DMS79 treated with DMSO at 0.1 percent for 48 hours (cell line): ENCODE results near the gene UQCRH.
"Not testable (repeated sequence)": the region's sequence is repeated elsewhere in the genome, so short reads cannot be mapped to it uniquely, and the experiment has no call there.

Source experiments
- DNase-seq: peaks from one replicate; lab custom pipeline; 2025; lab: John Stamatoyannopoulos, UW

UQCRH gene

DNA sequence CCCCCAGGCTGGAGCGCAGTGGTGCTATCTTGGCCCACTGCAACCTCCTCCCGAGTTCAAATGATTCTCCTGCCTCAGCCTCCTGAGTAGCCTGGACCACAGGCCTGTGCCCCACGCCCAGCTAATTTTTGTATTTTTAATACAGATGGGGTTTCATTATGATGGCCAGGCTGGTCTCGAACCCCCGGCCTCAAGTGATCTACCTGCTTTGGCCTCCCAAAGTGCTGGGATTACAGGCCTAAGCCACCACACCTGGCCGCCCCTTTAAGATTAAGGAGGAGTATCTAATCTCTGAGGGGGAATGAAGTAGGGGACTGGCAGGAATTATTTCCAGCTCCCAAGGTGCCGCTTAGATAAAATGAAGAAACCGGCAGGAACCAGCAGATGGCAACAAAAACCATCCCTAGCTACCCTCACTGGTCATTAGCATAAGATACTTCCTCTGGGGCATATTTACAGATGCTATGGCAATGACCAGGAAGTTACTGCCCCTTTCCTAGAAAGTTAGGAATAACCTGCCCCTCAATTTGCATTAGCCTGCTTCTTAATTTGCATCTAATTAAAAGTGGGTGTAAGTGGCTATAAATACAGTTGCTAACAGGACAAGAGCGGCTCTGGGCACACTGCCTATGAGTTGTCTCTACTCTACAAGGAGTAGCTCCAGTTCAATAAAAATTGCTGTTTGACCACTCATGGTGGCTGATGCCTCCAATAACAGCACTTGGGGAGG, 30.0 kb downstream of the UQCRH start:
- DNase-seq: no peak

DNA sequence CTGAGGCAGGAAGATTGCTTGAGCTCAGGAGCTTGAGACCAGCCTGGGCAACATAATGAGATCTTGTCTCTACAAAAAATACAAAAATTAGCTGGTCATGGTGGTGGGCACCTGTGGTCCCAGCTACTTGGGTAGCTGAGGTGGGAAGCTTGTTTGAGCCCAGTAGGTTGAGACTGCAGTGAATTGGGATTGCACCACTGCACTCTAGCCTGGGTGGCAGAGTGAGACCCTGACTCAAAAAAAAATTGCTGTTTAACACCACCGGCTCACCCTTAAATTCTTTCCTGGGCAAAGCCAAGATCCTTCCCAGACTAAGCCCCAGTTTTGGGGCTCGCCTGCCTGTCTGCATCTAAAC, 30.5 kb downstream of the UQCRH start:
- no peak for DNase-seq

DNA sequence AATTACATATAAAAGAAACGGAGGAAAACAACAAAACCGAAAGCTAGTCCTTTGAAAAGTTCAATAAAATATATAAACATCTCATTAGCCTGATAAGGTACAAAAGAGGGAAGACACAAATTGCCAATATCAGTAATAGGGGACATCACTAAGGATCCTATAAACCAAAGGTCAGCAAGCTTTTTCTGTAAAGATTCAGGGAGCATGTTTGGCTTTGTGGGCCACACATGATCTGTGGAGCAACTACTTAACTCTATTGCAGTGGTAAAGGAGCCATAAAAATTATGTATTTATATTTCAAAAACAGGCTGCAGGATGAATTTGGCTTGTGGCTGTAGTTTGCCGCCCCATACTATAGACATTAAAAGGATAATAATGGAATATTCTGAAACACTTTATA, 31.6 kb downstream of the UQCRH start:
- no peak for DNase-seq

DNA sequence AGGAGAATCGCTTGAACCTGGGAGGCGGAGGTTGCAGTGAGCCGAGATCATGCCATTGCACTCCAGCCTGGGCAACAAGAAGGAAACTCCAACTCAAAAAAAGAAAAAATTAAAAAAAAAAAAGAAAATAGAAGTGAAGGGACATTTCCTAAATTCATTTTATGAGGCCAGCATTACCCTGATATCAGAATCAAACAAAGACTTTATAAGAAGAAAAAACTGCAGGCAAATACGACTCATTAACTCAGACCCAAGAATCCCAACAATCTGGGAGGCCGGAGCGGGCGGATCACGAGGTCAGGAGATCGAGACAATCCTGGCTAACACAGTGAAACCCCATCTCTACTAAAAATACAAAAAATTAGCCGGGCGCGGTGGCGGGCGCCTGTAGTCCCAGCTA, 33.9 kb downstream of the UQCRH start:
- DNase-seq: not testable (repeated sequence)

DNA sequence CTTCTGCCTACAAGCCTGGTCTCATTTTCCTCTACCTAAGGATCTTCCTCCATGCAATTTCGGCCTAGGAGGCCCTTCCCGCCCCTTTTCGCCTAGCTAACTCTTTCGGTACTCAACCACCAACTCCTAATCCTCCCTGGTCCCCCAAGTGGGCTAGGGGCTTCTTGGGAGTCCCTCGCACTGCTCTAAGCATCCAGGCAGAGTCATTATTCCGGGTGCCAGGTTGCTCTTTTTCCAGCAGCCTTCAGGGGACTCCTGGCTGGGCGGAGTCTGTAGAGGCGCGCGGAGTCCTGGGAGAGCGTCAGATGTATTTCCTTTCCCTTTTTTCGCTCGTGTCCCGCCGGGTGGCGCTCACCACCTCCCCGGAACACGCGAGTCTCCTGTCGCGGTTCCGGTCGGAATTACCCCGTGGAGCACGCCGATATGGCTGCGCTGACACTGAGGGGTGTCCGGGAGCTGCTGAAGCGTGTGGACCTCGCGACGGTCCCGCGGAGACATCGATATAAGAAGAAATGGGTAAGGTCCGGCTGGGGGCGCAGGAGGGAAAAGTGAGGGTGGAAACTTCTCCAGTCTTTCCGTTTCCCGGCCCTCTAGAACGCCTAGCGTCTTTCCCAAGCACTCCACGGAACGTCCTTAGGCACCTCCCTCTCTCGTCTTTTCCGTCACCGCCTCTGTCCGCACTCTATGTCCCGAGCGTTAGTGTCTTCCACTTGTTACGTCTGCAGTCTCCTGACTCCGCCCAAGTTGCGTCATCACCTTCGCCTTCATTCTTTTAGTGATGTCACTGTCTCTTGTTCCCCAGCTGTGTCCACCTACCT, 37.1 kb downstream of the UQCRH start, which contains the start of gene NSUN4:
NSUN4 (plus strand) TSS at position 404 of the 818 bp plus-strand sequence; CDS start at position 424, 20 bp downstream.
- DNase-seq: peak; percentile 96

DNA sequence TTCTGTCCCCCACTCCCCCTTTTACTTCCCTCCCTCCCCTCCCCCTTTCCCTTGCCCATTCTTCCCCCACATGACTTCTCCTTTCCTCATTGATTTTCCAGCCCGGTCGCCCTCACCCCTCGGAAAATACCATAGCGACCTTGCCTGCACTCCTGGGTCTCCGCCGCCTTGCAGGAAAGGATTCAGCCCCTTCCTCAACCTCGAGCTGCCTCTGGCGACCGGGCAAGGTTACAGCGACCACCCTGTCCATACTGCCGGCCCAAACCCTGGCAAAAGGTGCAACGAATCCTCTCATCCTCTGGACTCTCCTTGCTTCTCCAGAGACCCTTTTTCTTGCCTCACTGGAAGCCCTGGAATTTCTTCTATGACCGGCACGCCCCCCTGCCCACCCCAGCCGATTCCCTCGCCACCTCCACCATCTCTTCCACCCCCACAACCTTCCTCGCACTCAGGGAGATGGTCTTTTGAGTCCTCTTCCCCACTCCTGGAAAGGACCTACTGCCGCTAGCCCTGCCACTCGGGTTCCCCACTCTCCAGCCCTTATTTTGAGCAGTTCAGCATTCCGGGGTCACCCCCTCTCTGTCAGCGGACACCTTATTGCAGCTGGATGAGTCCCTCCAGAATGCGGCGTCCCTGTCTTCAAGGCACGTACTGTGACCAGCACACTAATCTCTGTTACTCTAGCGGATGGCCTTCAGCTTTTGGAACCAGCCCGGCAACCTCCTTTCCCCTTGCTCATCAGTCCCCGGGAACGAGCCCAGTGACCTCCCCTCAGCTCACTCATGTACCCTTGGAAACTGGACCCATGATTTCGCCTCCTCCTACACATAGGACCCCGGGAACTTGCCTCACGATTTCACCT, 38.0 kb downstream of the UQCRH start:
- no peak for DNase-seq

DNA sequence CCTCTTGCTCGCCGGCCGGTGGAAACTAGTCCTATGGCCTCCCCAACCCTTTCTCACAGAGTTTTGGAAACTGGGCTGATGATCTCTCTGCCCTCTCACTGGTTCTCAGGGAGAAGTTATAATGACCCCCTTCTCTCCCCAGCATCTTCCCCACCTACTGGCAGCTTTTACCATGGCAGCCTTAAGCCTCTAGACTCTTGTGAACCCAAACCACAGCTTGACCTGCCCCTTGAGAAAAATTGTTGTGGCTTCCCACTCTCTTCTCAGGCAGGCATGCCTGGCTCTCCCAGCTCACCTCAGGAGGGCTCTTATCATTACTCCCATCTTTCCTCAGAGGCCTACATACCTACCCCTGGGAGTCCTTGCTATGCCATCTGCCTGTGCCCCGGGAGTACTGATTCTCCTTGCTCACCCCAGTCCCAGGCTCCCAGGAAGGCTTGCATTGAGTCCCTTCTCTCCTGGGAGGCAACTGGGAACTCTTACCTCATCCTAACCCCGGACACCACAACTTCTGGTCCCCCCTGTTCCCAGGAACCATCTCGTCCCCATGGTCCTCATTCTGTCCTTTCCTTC, 38.7 kb downstream of the UQCRH start:
- peak; percentile 11 for DNase-seq

DNA sequence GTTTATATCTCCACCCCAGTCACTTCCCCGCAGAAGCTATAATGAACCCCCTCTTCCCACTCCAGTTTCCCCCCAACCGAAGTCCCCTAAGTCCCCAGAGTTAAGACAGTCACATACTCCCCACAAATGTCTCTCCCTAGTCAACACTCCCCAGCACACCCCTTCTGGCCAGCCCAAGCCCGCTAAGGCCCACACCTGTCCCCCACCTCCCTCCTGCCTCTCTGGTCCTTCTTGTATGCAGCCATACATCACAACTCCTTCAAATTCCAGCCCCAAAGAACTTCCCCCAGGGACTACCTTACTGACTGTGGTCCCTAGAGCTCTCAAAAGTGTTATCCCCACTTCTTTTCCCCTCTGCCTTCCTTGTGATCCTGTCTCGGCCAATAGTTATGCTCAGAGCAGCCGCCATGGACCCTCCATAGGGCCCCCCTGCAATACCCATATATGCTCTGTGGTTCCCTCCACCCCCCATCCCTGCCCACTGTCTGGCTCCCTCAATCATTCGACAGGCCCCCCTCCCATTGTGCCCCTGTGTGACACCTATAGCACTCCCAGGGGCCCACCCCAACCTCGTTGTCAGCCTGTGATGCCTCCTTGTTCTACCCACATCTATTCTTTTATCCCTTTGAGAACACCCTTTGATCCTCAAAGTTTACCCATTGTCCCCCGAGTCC, 39.3 kb downstream of the UQCRH start:
- no peak for DNase-seq

DNA sequence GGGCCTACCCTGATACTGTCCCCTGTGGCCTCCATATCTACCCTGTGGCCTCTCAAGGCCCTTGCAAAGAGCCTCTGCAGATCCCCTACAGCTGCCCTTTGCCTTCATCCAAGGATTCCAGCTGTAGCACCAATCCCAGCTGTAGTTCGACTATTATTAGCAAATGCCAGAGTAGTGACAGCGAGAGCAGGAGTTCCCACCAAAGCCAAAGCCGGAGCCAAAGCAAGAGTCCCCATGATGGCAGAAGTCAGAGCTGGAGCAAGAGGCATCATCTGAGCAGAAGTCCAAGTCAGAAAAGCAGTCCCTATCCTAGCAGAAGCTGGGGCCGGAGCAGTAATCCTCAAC, 39.8 kb downstream of the UQCRH start:
- no peak for DNase-seq

DNA sequence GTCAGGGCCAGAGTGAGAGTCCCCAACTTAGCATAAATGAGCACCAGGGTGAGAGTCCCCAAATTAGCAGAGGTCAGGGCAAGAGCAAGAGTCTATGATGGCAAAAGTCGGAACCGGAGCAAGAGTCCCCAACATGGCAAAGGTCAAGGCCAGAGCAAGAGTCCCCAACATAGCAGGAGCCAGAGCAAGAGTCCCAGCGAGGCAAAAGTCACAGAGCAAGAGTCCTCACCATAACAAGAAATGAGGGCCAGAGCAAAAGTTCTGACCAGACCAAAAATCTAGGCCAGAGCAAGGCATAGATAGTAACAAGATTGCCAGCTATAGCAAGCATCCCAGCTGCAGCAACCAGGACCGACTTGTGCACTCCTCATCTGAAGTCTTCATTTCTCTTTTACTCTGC, 40.2 kb downstream of the UQCRH start:
- DNase-seq: no peak

DNA sequence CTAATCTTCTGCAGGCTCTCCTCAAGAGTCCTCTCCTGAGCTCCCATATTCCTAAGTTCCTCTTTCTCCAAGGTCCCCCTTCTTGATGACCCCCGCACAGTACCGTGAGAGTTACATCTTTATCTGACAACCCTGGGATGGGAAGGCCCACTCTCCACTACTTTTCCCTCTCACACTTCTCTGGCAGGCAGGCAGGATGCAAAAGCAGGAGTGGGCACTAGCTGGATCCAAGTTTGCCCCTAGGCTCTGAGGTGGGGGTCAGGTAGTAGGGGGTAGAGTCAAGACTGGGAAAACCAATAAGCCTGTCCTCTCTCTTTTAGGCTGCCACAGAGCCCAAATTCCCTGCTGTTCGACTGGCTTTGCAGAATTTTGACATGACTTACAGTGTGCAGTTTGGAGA, 41.0 kb downstream of the UQCRH start:
- DNase-seq: no peak

DNA sequence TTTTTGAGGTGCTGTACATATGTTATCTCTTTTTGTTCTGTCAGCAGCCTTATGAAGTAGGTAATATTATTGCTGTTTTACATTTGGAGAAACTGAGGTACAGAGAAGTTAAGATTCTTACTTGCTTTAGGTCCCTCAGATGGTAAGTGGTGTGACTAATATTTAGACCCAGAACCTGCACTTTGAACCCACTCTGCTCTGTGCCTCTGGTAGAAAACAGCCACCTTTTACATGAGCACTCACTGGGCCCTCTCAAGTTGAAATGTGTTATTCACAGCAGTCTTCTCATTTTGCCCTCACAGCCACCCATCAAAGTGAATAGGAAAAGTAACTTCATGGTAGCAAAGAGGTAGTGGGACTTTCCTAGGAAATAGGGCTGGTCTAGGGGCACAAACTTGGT, 41.8 kb downstream of the UQCRH start:
- no peak for DNase-seq

DNA sequence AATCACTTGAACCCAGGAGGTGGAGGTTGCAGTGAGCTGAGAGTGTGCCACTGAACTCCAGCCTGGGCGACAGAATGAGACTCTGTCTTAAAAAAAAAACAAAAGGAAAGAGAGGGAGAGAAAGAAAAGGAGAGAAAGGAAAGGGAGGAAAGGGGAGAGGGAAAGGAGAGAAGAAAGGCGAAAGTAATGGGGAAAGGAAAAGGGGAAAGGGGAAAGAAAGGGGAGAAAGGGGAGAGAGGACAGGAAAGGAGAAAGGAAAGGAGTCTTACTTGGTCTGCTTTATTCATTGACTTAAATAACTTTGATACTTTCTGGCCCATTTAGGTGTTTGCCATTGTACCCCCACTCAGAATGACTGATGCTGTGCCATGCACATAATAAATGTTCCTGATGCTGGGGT, 48.9 kb downstream of the UQCRH start:
- no peak for DNase-seq

DNA sequence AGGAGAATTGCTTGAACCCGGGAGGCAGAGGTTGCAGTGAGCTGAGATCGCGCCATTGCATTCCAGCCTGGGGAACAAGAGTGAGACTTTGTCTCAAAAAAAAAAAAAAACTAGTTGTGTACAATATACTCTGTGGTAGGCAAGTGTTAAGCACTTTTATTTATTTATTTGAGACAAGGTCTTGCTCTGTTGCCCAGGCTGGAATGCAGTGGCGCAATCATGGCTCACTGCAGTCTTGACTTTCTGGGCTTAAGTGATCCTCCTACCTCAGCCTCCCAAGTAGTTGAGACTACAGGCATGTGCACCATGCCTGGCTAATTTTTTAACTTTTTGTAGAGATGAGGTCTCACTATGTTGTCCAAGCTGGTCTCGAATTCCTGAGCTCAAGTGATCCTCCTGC, 52.4 kb downstream of the UQCRH start:
- DNase-seq: not testable (repeated sequence)

DNA sequence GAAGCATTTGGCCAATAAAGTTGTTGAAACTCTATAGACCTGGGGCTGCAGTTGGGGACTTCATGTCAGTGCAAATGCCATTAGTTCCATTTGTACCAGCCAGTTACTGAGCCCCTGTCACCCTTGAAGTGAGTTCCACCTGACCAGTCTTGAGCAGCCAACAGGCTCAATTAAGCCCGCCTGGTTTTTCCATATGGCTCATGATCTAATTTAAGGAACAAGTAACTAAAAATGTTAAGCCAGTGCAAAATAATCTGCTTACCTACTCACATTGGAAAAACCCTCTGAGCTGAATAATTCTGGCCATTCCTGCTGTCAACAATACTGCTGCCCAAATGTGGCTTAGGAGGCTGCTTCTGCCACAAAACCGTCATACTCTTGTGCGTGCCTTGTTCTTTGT, 58.7 kb downstream of the UQCRH start:
- DNase-seq: no peak

DNA sequence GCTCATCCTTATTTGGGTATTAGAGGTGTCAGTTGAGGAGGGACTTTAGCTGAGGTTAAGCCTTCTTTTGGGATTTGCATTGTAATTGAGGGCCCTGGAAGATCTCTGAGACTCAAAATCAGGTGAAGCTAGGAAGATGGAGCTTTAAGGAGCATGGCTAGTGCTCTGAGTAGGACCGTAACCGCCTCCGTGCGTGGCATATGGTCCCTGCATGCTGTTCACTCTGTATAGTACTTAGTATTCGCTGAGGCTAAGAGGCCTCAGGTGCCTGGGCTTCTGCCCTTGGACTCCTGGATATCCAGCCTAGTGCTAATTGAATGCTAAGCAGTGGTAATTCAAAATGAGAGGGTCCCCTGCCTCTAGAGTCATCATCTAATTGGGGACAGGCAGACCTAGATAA, 59.6 kb downstream of the UQCRH start:
- DNase-seq: no peak

DNA sequence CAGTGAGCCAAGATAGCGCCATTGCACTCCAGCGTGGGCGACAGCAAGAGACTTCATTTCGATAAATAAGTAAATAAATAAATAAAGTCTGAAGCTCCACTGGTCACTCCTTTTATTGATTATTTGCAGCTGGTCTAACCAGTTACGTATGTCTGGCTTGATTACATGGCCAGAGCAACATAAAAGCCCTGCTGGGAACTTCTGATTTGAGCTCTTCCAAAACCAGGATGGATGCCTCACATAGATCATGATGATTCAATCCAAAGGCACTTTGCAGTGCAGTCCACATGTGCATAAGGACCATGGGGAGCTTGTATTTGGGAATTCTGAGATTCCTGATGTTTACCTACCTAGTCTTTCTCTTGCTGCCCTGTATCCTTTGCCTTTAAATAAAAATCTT, 61.1 kb downstream of the UQCRH start:
- DNase-seq: no peak

DNA sequence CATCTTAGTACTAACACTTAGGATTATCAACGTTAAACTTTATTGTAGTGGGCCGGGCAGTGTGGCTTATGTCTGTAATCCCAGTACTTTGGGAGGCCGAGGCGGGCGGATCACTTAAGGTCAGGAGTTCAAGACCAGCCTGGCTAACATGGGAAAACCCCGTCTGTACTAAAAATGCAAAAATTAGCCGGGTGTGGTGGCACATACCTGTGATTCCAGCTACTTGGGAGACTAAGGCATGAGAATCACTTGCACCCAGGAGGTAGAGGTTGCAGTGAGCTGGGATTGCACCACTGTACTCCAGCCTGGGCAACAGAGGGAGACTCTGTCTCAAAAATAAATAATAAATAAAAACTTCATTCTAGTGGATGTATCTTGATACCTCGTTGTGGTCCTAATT, 62.3 kb downstream of the UQCRH start:
- DNase-seq: not testable (repeated sequence)
